Spleen (tissue), 11 donors: Measurements from ENCODE around the gene SEMA3B. TPM values are rescaled to one million over a fixed set of nuclear protein-coding genes. Genes with fewer than 3 reads are reported as not detected.
A peak's percentile ranks its signal among the peaks of the same experiment; 100 is the strongest.
"Not testable (repeated sequence)": the region's sequence is repeated elsewhere in the genome, so short reads cannot be mapped to it uniquely, and the experiment has no call there.

Experiments used
- DNase-seq: peaks from one replicate; pipeline ENCODE4 v3.0.0-alpha.2; 2020
- H3K27ac ChIP-seq, 8 donors: fragments of 200-600 bp; sonication (generic) in 7 of 8; 1 replicate in 4 of 8; 2 replicates in 4 of 8; pipeline versions ENCODE4 v1.5.0 to v1.8.0; 2016 to 2021; ENCODE audit warnings: inconsistent platforms in 4 of 8, mild to moderate bottlenecking in 4 of 8, moderate library complexity in 1 of 8
- H3K27me3 ChIP-seq, 7 donors: fragments of 200-600 bp; sonication (generic) in 6 of 7; replicated peaks in 1 of 7; 1 replicate in 4 of 7; 2 replicates in 3 of 7; pipeline versions ENCODE4 v1.5.0 to v1.8.0; 2016 to 2021; ENCODE audit warnings: inconsistent platforms in 3 of 7, mild to moderate bottlenecking in 1 of 7
- H3K36me3 ChIP-seq, 6 donors: fragments of 200-600 bp; sonication (generic) in 5 of 6; 1 replicate in 4 of 6; 2 replicates in 2 of 6; pipeline versions ENCODE4 v1.5.0 to v1.8.0; 2016 to 2021; ENCODE audit warnings: inconsistent platforms in 2 of 6
- H3K4me1 ChIP-seq, 6 donors: fragments of 200-600 bp; sonication (generic) in 5 of 6; 1 replicate in 3 of 6; 2 replicates in 3 of 6; pipeline versions ENCODE4 v1.5.0 to v1.8.0; 2016 to 2021; ENCODE audit warnings: inconsistent platforms in 3 of 6
- H3K4me3 ChIP-seq, 8 donors: fragments of 200-600 bp; sonication (generic) in 7 of 8; 1 replicate in 4 of 8; 2 replicates in 4 of 8; pipeline versions ENCODE4 v1.5.0 to v1.8.0; 2016 to 2021; ENCODE audit warnings: inconsistent platforms in 4 of 8, mild to moderate bottlenecking in 4 of 8, moderate library complexity in 2 of 8
- H3K9me3 ChIP-seq, 8 donors: fragments of 200-600 bp; sonication (generic) in 7 of 8; 1 replicate in 4 of 8; 2 replicates in 4 of 8; pipeline versions ENCODE4 v1.5.0 to v1.8.0; 2016 to 2021; ENCODE audit warnings: inconsistent platforms in 4 of 8
- CTCF ChIP-seq, 11 experiments: fragments of 200-600 bp in 7 of 11; fragments of 450-650 bp in 4 of 11; sonication (generic) in 4 of 11; IDR thresholded peaks in 8 of 11; conservative IDR thresholded peaks in 3 of 11; 1 replicate in 7 of 11; 2 replicates in 4 of 11; pipeline versions ENCODE4 v1.4.0 to v1.8.0; 2016 to 2021; ENCODE audit warnings: antibody characterized with exemption in 11 of 11, inconsistent platforms in 4 of 11, mild to moderate bottlenecking in 1 of 11
- POLR2A ChIP-seq, 3 donors: fragments of 450-650 bp; IDR thresholded peaks; one replicate each; pipeline ENCODE4 v1.5.1; 2017; ENCODE audit warnings: antibody characterized with exemption in 3 of 3, mild to moderate bottlenecking in 1 of 3
- POLR2AphosphoS5 ChIP-seq, 3 donors: sonication (generic); formaldehyde crosslinking; IDR thresholded peaks; one replicate each; pipeline ENCODE4 v1.5.1; 2017; ENCODE audit warnings: antibody characterized with exemption in 3 of 3
- WGBS, 5 donors: extraction: QIAGEN DNeasy Blood & Tissue Kit in 3 of 5; methylation state at CpG; one replicate each; pipeline versions ENCODE4 v1.1.5 to v1.1.7; 2013 to 2018; 5-methylcytosine and 5-hydroxymethylcytosine counted together
- intact Hi-C: fragments of 100-400 bp; cut with DNase I; formaldehyde crosslinking; loops from one replicate; pipeline ENCODE4 v1.15.0; 2023; ENCODE audit warnings: low total_unique reads
- polyA plus RNA-seq, 3 donors: library from polyadenylated mRNA; stranded (reverse); fragments of 200-250 nt; gene quantifications; one replicate each; pipeline ENCODE4 v1.2.1, GENCODE V29; 2013
- total RNA-seq, 7 donors: library from RNA; depleted of rRNA in 3 of 7; stranded (reverse); fragments of >200 nt in 3 of 7; fragmentation: NEBNext Ultra II Directional in 4 of 7; extraction: Animal tissue kit (Norgen Biotek cat#: 25700) in 4 of 7; gene quantifications; one replicate each; pipeline versions ENCODE4 v1.1.0 to v1.2.1, GENCODE V29; 2016 to 2021
- donor health status: healthy with polysubstance abuse.
- donor health status: DM: no; HTN: no; CAD: no; lungs with moderate emphysema.
- donor health status: DM: no; HTN: no; CAD: no.
- donor health status: Bipolar disorder and iron deficiency.
- donor health status: healthy.
- donor health status: DM: no; HTN: no; CAD: no.
- donor health status: DM: yes; HTN: yes; CAD: no.

SEMA3B gene
- total and polyA plus RNA-seq, 10 donors, result 2.2 to 14.5 (median 4.0) TPM

GRCh38 chr3:50260027-50260941 lies 8.7 kb upstream of the SEMA3B start:
- TF ChIP-seq POLR2A (IDR thresholded peaks at IDR 0.05) (peak in 1 of 3 donors; percentile 4), POLR2AphosphoS5 (IDR thresholded peaks at IDR 0.05) (peak; percentile 89 to 93 (median 91)), CTCF (IDR thresholded peaks at IDR 0.05 in 8 of 11, conservative IDR thresholded peaks at IDR 0.05 in 3 of 11) (peak; percentile 95 to 100 (median 99))
- 2 to 7% (median 3%) methylated on average over 23 to 70 of the region's 70 CpGs for WGBS, 5 donors
- DNase-seq, result peak; percentile 99
- no peaks in the 10 kb centered on the region for H3K27me3 ChIP-seq
- intact Hi-C loops, result no loop called here
- H3K4me1 ChIP-seq, result peaks cover 12 to 86% (median 49%) of the 10 kb centered on the region in 6 donors
- peak overlapping the region in 7 of 8 donors; percentile 29 to 68 (median 40) for H3K4me3 ChIP-seq
- no peaks in the 10 kb centered on the region for H3K9me3 ChIP-seq
- peak overlapping the region; percentile 88 to 99 (median 94) for H3K27ac ChIP-seq
- peaks cover 0 to 44% (median 40%) of the 10 kb centered on the region in 6 donors for H3K36me3 ChIP-seq

- H3K27me3 ChIP-seq, result peaks cover 0 to under 1% (median 0%) of the 10 kb centered on the region in 7 donors
- no peaks in the 10 kb centered on the region for H3K9me3 ChIP-seq
- H3K4me3 ChIP-seq, result peak overlapping the region in 4 of 8 donors; percentile 38 to 68 (median 44)
- H3K27ac ChIP-seq, result peak overlapping the region; percentile 88 to 99 (median 94)
- intact Hi-C loops, result no loop called here
- no peak for TF ChIP-seq CTCF (IDR thresholded peaks at IDR 0.05 in 8 of 11, conservative IDR thresholded peaks at IDR 0.05 in 3 of 11)
- no peak for TF ChIP-seq POLR2A (IDR thresholded peaks at IDR 0.05)
- TF ChIP-seq POLR2AphosphoS5 (IDR thresholded peaks at IDR 0.05), result no peak
- H3K4me1 ChIP-seq, result peaks cover 11 to 86% (median 45%) of the 10 kb centered on the region in 6 donors
- peak; percentile 77 for DNase-seq
- peaks cover 0 to 37% (median 33%) of the 10 kb centered on the region in 6 donors for H3K36me3 ChIP-seq
- WGBS, 5 donors, result 64 to 86% (median 80%) methylated on average over 5 of the region's 5 CpGs
Measured at GRCh38 chr3:50260942-50261441, 8.0 kb upstream of the SEMA3B start.

GRCh38 chr3:50261505-50261904 lies 7.4 kb upstream of the SEMA3B start:
- Histone ChIP-seq H3K27ac (peak overlapping the region in 6 of 8 donors; percentile 93 to 99 (median 94)), H3K4me3 (no peak overlapping the region), H3K36me3 (peaks cover 0 to 32% (median 28%) of the 10 kb centered on the region in 6 donors), H3K4me1 (peaks cover 11 to 85% (median 42%) of the 10 kb centered on the region in 6 donors), H3K27me3 (peaks cover 0 to 5% (median 0%) of the 10 kb centered on the region in 7 donors), H3K9me3 (no peaks in the 10 kb centered on the region)
- intact Hi-C loops, result no loop called here
- WGBS, 5 donors, result 27 to 86% (median 70%) methylated on average over 1 to 2 of the region's 2 CpGs
- DNase-seq, result no peak
- TF ChIP-seq POLR2AphosphoS5 (IDR thresholded peaks at IDR 0.05) (no peak), POLR2A (IDR thresholded peaks at IDR 0.05) (no peak), CTCF (IDR thresholded peaks at IDR 0.05 in 8 of 11, conservative IDR thresholded peaks at IDR 0.05 in 3 of 11) (no peak)

- Histone ChIP-seq H3K36me3 (peaks cover 0 to 25% (median 21%) of the 10 kb centered on the region in 6 donors), H3K27me3 (peaks cover 0 to 12% (median 0%) of the 10 kb centered on the region in 7 donors), H3K4me1 (peaks cover 11 to 80% (median 40%) of the 10 kb centered on the region in 6 donors)
- H3K9me3 ChIP-seq, H3K4me3 ChIP-seq, DNase-seq, intact Hi-C loops, H3K27ac ChIP-seq: not testable (repeated sequence)
- WGBS, 5 donors, result 96 to 100% (median 97%) methylated on average over 4 of the region's 4 CpGs
Measured at GRCh38 chr3:50262200-50262599, 6.7 kb upstream of the SEMA3B start.
